ENCODE measurements around the gene NUP214. TPM values are rescaled to one million over a fixed set of nuclear protein-coding genes. Genes with fewer than 3 reads are reported as not detected.
"Not testable (repeated sequence)": the region's sequence is repeated elsewhere in the genome, so short reads cannot be mapped to it uniquely, and the experiment has no call there.

Gene NUP214
- polyA plus RNA-seq, 1 experiment = 6.3 TPM

GRCh38 chr9:131263701-131264100 is 138.3 kb downstream of the NUP214 start:
- no peaks in the 10 kb centered on the region for H3K36me3 ChIP-seq (ENCODE audit: control insufficient read depth, insufficient read depth, low read length)
- TF ChIP-seq CTCF (IDR thresholded peaks at IDR 0.05; ENCODE audit: insufficient read depth, low read depth, low read length) = no peak
- H3K4me3 ChIP-seq (ENCODE audit: low read depth, low read length) = no peak overlapping the region
- ChIA-PET POLR2A (interaction anchor here (0.7 kb wide), 1 partner anchor 37 kb away, joined by 5 read pairs; no protein-coding TSS in a partner anchor), CTCF (no interaction called here)
- no peak for DNase-seq (ENCODE audit: low read depth)
- no peaks in the 10 kb centered on the region for H3K27me3 ChIP-seq (ENCODE audit: control insufficient read depth, insufficient read depth, low read length)

GRCh38 chr9:131264231-131264630 is 138.8 kb downstream of the NUP214 start:
- CTCF ChIA-PET = no interaction called here
- no peak for TF ChIP-seq CTCF (IDR thresholded peaks at IDR 0.05; ENCODE audit: insufficient read depth, low read depth, low read length)
- no peak for DNase-seq (ENCODE audit: low read depth)
- Histone ChIP-seq H3K4me3 (ENCODE audit: low read depth, low read length) (no peak overlapping the region), H3K27me3 (ENCODE audit: control insufficient read depth, insufficient read depth, low read length) (no peaks in the 10 kb centered on the region), H3K36me3 (ENCODE audit: control insufficient read depth, insufficient read depth, low read length) (no peaks in the 10 kb centered on the region)
- POLR2A ChIA-PET = interaction anchor here (0.7 kb wide), 1 partner anchor 36 kb away, joined by 5 read pairs; no protein-coding TSS in a partner anchor

GRCh38 chr9:131266266-131267229 is 141.2 kb downstream of the NUP214 start:
- DNase-seq (ENCODE audit: low read depth) = no peak
- no peak for TF ChIP-seq CTCF (IDR thresholded peaks at IDR 0.05; ENCODE audit: insufficient read depth, low read depth, low read length)
- Histone ChIP-seq H3K4me3 (ENCODE audit: low read depth, low read length) (no peak overlapping the region), H3K36me3 (ENCODE audit: control insufficient read depth, insufficient read depth, low read length) (no peaks in the 10 kb centered on the region), H3K27me3 (ENCODE audit: control insufficient read depth, insufficient read depth, low read length) (no peaks in the 10 kb centered on the region)
- CTCF ChIA-PET = interaction anchor here (1.1 kb wide), 1 partner anchor 14 kb away, joined by 3 read pairs; no protein-coding TSS in a partner anchor
- POLR2A ChIA-PET = interaction anchor here (0.6 kb wide), 1 partner anchor 107 kb away, joined by 5 read pairs; no protein-coding TSS in a partner anchor

- Histone ChIP-seq H3K4me3 (ENCODE audit: low read depth, low read length) (no peak overlapping the region), H3K27me3 (ENCODE audit: control insufficient read depth, insufficient read depth, low read length) (0 out of 2 replicates have a peak, but pooled peaks cover 1% of the 10 kb centered on the region), H3K36me3 (ENCODE audit: control insufficient read depth, insufficient read depth, low read length) (no peaks in the 10 kb centered on the region)
- DNase-seq (ENCODE audit: low read depth) = no peak
- no peak for TF ChIP-seq CTCF (IDR thresholded peaks at IDR 0.05; ENCODE audit: insufficient read depth, low read depth, low read length)
- ChIA-PET POLR2A (interaction anchor here (0.5 kb wide), 1 partner anchor 57 kb away, joined by 5 read pairs; no protein-coding TSS in a partner anchor), CTCF (no interaction called here)
Measured at GRCh38 chr9:131270171-131271015, 145.0 kb downstream of the NUP214 start.

- POLR2A ChIA-PET; H3K4me3 ChIP-seq (ENCODE audit: low read depth, low read length); DNase-seq (ENCODE audit: low read depth); H3K27me3 ChIP-seq (ENCODE audit: control insufficient read depth, insufficient read depth, low read length); H3K36me3 ChIP-seq (ENCODE audit: control insufficient read depth, insufficient read depth, low read length); CTCF ChIA-PET: not testable (repeated sequence)
Measured at GRCh38 chr9:131271016-131271273, 145.6 kb downstream of the NUP214 start.

All from BJ (cell line).